ENCODE data around the gene NR2F2. TPM values are rescaled to one million over a fixed set of nuclear protein-coding genes. Genes with fewer than 3 reads are reported as not detected.
A peak's percentile ranks its signal among the peaks of the same experiment; 100 is the strongest.

The NR2F2 gene
- total RNA-seq, 1 donor from 2014 or later: 12.8 TPM

DNA sequence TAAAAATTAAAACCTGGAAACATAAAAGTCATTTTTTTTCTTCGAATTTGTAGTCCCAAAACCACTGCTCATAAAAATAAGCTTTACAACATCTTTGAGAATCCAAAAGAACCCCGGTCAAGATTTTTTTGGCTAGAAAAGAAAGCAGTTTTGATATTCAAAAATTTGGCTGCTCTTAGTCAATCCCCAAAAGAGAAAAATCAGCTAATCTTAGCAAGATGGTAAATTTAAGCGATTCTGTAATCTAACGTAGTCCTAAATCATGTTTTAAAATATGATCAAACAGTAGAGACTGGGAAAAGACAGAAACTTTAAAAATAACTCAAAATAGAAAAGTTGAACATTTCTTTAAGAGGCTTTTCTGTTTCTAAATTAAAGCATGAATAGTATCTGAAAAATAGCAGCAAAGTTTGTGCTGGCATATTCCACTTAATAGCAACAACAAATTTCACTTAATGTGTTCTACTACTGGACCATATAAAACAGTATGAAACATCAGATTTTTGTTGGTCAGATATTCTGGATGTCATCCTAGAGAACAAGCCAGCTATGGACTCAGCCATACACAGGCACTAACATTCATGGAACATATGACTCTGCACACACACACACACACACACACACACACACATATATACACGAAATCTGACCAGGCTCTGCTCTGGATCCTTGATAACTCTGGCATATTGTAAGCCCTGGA is 19.1 kb upstream of the NR2F2 start:
- H3K27ac ChIP-seq (replicated peaks): peak overlapping the region; percentile 31

DNA sequence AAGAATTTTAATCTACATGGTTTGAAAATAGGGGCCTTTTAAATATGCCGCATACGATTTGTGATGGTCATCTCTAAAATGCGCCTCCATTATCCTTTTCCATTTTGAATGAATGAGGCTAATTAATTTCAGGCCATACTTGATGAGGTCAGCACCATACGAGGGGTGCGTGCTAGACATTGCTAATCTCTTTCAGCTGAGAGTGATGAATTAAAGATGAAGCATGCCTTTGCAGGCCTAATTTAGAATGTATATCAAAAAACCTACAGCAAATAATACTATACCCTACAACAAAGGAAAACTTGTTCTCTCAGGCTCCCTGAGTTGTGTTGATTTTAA is 18.6 kb upstream of the NR2F2 start:
- H3K9me3 ChIP-seq (replicated peaks): no peaks in the 10 kb centered on the region
- DNase-seq: no peak
- peaks cover 22% of the 10 kb centered on the region for H3K27me3 ChIP-seq (ENCODE audit: low read depth)
- TF ChIP-seq, protein P1, sequence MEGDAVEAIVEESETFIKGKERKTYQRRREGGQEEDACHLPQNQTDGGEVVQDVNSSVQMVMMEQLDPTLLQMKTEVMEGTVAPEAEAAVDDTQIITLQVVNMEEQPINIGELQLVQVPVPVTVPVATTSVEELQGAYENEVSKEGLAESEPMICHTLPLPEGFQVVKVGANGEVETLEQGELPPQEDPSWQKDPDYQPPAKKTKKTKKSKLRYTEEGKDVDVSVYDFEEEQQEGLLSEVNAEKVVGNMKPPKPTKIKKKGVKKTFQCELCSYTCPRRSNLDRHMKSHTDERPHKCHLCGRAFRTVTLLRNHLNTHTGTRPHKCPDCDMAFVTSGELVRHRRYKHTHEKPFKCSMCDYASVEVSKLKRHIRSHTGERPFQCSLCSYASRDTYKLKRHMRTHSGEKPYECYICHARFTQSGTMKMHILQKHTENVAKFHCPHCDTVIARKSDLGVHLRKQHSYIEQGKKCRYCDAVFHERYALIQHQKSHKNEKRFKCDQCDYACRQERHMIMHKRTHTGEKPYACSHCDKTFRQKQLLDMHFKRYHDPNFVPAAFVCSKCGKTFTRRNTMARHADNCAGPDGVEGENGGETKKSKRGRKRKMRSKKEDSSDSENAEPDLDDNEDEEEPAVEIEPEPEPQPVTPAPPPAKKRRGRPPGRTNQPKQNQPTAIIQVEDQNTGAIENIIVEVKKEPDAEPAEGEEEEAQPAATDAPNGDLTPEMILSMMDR (IDR thresholded peaks at IDR 0.05; ENCODE audit: borderline replicate concordance): no peak
- H3K27ac ChIP-seq (replicated peaks): peak overlapping the region; percentile 31
- H3K36me3 ChIP-seq: no peaks in the 10 kb centered on the region
- H3K4me1 ChIP-seq: peaks cover 5% of the 10 kb centered on the region
- intact Hi-C loops (cut with micrococcal nuclease): no loop called here
- H3K4me3 ChIP-seq: no peak overlapping the region

More for the DNA sequence above, 19.1 kb upstream of the NR2F2 start:
- H3K9me3 ChIP-seq (replicated peaks): no peaks in the 10 kb centered on the region
- H3K4me1 ChIP-seq: peaks cover 5% of the 10 kb centered on the region
- TF ChIP-seq, protein P1 (IDR thresholded peaks at IDR 0.05; ENCODE audit: borderline replicate concordance): no peak
- peaks cover 17% of the 10 kb centered on the region for H3K27me3 ChIP-seq (ENCODE audit: low read depth)
- no peak for DNase-seq
- H3K4me3 ChIP-seq: no peak overlapping the region
- no peaks in the 10 kb centered on the region for H3K36me3 ChIP-seq
- intact Hi-C loops (cut with micrococcal nuclease): no loop called here

DNA sequence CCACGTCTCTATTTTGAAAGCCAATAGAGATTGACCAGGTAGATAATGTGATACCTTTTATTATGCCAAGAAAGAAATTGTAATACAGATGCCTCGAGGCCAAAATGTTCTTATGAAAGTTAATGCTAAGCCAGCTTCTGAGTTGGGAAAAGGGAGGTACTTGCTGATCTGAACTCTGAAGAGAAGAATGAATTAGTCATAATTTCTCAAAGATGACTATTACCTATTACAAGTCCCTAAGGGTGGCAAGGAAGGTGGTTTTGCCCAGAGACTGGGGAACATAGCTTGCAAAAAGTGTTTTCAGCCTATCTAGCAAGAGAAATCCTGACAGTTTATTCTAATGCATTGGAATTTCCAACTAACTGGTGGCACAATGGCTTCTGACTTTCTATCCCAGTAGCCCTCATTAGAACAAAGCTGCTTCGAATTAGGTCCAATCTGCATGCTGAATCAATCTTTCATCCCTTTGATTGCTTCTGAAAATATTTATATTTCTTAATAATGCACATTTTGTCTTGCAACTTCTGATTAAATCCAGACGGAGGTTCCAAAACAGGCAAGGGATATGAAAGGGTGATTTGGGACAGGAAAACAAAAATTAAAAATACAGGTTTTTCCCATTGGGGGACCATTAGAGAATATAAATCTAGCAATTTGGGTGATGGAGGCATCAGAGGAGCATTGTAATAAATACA is 17.7 kb upstream of the NR2F2 start:
- Histone ChIP-seq H3K36me3 (no peaks in the 10 kb centered on the region), H3K4me3 (no peak overlapping the region), H3K9me3 (replicated peaks) (no peaks in the 10 kb centered on the region), H3K4me1 (peaks cover 2% of the 10 kb centered on the region), H3K27me3 (ENCODE audit: low read depth) (peaks cover 31% of the 10 kb centered on the region), H3K27ac (replicated peaks) (no peak overlapping the region)
- TF ChIP-seq, protein P1 (IDR thresholded peaks at IDR 0.05; ENCODE audit: borderline replicate concordance): no peak
- intact Hi-C loops (cut with micrococcal nuclease): no loop called here
- DNase-seq: no peak

DNA sequence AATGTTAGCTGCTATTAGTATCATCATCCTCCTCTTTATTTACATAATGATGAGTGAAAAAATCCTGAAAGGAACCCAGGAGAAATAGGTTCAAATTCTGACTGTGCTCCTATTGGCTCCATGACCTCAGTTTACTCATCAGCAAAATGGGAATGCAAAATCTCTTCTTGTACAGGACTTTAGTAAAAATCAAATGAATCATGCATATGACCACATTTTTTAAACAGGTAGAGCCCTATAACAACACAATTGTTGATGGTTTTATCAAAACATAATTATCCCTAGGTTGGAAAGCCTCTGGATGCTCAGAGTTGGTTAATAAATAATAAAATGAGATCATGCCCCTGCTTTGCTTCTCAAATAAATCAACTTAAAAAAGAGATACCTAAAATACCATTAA is 16.0 kb upstream of the NR2F2 start:
- no peaks in the 10 kb centered on the region for H3K36me3 ChIP-seq
- no peak overlapping the region for H3K27ac ChIP-seq (replicated peaks)
- H3K4me1 ChIP-seq: no peaks in the 10 kb centered on the region
- TF ChIP-seq, protein P1 (IDR thresholded peaks at IDR 0.05; ENCODE audit: borderline replicate concordance): no peak
- DNase-seq: no peak
- H3K4me3 ChIP-seq: no peak overlapping the region
- intact Hi-C loops (cut with micrococcal nuclease): no loop called here
- H3K9me3 ChIP-seq (replicated peaks): no peaks in the 10 kb centered on the region
- peaks cover 48% of the 10 kb centered on the region for H3K27me3 ChIP-seq (ENCODE audit: low read depth)

DNA sequence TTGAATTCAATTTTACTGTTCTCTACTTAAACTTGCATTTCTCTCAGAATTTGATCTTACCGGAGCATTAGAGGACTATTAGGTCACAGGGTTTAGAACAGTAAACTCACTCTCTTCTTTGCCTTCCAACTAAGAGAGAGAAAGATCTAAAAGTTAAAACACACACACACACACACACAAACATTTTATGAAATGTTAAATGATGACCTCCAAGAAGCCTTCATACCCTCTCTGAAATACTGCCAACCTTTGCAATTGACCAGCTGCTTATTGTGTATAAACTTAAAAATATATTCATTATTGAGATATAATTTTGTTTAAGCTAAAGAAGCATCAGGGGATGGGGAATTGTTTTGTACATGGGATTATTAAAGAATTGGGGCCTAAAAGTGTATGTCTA is 15.5 kb upstream of the NR2F2 start:
- DNase-seq: no peak
- Histone ChIP-seq H3K36me3 (no peaks in the 10 kb centered on the region), H3K9me3 (replicated peaks) (no peaks in the 10 kb centered on the region), H3K4me1 (peaks cover 3% of the 10 kb centered on the region), H3K27me3 (ENCODE audit: low read depth) (peaks cover 53% of the 10 kb centered on the region), H3K4me3 (no peak overlapping the region), H3K27ac (replicated peaks) (no peak overlapping the region)
- intact Hi-C loops (cut with micrococcal nuclease): no loop called here
- TF ChIP-seq, protein P1 (IDR thresholded peaks at IDR 0.05; ENCODE audit: borderline replicate concordance): no peak

Data from left ventricle myocardium inferior (tissue), 1 donor.